GM23248 (cell line): Measurements from ENCODE around the gene KIFAP3. TPM values are rescaled to one million over a fixed set of nuclear protein-coding genes. Genes with fewer than 3 reads are reported as not detected.
A peak's percentile ranks its signal among the peaks of the same experiment; 100 is the strongest.
"Not testable (repeated sequence)": the region's sequence is repeated elsewhere in the genome, so short reads cannot be mapped to it uniquely, and the experiment has no call there.

Source experiments
- DNase-seq: peaks from one replicate; pipeline ENCODE4 v3.0.0-alpha.2; 2015
- H2AFZ ChIP-seq: fragments of 200-600 bp; sonication (generic); 2 replicates; pipeline ENCODE4 v1.6.1; 2016; ENCODE audit warnings: antibody characterized with exemption
- H3F3A ChIP-seq: fragments of 200-600 bp; sonication (generic); 2 replicates; pipeline ENCODE4 v1.6.1; 2016; ENCODE audit warnings: mild to moderate bottlenecking, antibody characterized with exemption, mixed run types; ENCODE audit not compliant: insufficient read depth
- H3K27ac ChIP-seq: fragments of 200-600 bp; sonication (generic); 2 replicates; pipeline ENCODE4 v1.5.1; 2016; ENCODE audit warnings: mild to moderate bottlenecking
- H3K27me3 ChIP-seq: fragments of 200-600 bp; sonication (generic); replicated peaks from 2 replicates; pipeline ENCODE4 v1.6.1; 2016; ENCODE audit warnings: mild to moderate bottlenecking; ENCODE audit not compliant: insufficient read depth
- H3K36me3 ChIP-seq: fragments of 200-600 bp; sonication (generic); 2 replicates; pipeline ENCODE4 v1.6.1; 2016; ENCODE audit warnings: low read depth, mild to moderate bottlenecking
- H3K4me1 ChIP-seq: fragments of 200-600 bp; sonication (generic); 2 replicates; pipeline ENCODE4 v1.6.1; 2016; ENCODE audit warnings: mild to moderate bottlenecking; ENCODE audit not compliant: insufficient read depth
- H3K4me2 ChIP-seq: fragments of 200-600 bp; sonication (generic); one replicate; pipeline ENCODE4 v1.6.1; 2016; ENCODE audit warnings: mild to moderate bottlenecking; ENCODE audit not compliant: unreplicated experiment
- H3K4me3 ChIP-seq: fragments of 200-600 bp; sonication (generic); 2 replicates; pipeline ENCODE4 v1.5.1; 2016; ENCODE audit warnings: mild to moderate bottlenecking
- H3K79me2 ChIP-seq: fragments of 200-600 bp; sonication (generic); 2 replicates; pipeline ENCODE4 v1.6.1; 2016; ENCODE audit warnings: mild to moderate bottlenecking; ENCODE audit not compliant: insufficient read depth
- H3K9ac ChIP-seq: fragments of 200-600 bp; sonication (generic); 2 replicates; pipeline ENCODE4 v1.6.1; 2016; ENCODE audit warnings: mild to moderate bottlenecking
- H3K9me2 ChIP-seq: fragments of 200-600 bp; sonication (generic); 2 replicates; pipeline ENCODE4 v1.6.1; 2016; ENCODE audit warnings: mixed run types, mild to moderate bottlenecking, moderate library complexity; ENCODE audit not compliant: insufficient read depth
- H3K9me3 ChIP-seq: fragments of 200-600 bp; sonication (generic); one replicate; pipeline ENCODE4 v1.6.1; 2017; ENCODE audit warnings: low read depth
- H4K20me1 ChIP-seq: fragments of 200-600 bp; sonication (generic); 2 replicates; pipeline ENCODE4 v1.6.0; 2016; ENCODE audit not compliant: insufficient read depth
- EZH2 ChIP-seq: fragments of 200-600 bp; sonication (generic); IDR thresholded peaks from 2 replicates; pipeline ENCODE4 v1.6.1; 2018; ENCODE audit warnings: antibody characterized with exemption, mild to moderate bottlenecking; ENCODE audit not compliant: insufficient read depth, poor library complexity, severe bottlenecking
- EZH2phosphoT487 ChIP-seq: fragments of 200-600 bp; sonication (generic); IDR thresholded peaks from 2 replicates; pipeline ENCODE4 v1.6.1; 2018; ENCODE audit warnings: antibody characterized with exemption, moderate library complexity, mild to moderate bottlenecking, low read depth; ENCODE audit not compliant: insufficient read depth
- WGBS, 2 experiments: methylation state at CpG; one replicate each; pipeline ENCODE4 v1.1.6; 2015 to 2017; ENCODE audit warnings: low lambda C conversion rate in 2 of 2, low coverage in 1 of 2; ENCODE audit errors: missing lambda C conversion rate in 2 of 2; 5-methylcytosine and 5-hydroxymethylcytosine counted together
- in situ Hi-C: fragments of 300-500 bp; cut with MboI; formaldehyde crosslinking; loops from 2 replicates; pipeline ENCODE4 v1.15.0; 2020
- polyA plus RNA-seq: library from polyadenylated mRNA; unstranded; fragments of >200 nt; fragmentation: Nextera tagmentation; extraction: Ambion mirVana; gene quantifications from 2 replicates; pipeline ENCODE4 v1.2.1, GENCODE V29; 2016
- total RNA-seq: library from RNA; depleted of rRNA; stranded (reverse); fragments of >200 nt; shearing (Covaris generic); gene quantifications from 2 replicates; pipeline ENCODE4 v1.2.3, GENCODE V29; 2014

KIFAP3 gene
- total and polyA plus RNA-seq, 2 experiments from 2014 or later, result 23.1 to 30.7 TPM

GRCh38 chr1:169921080-169921479, 153.4 kb downstream of the KIFAP3 start:
- Histone ChIP-seq H2AFZ (no peak overlapping the region), H4K20me1 (no peaks in the 10 kb centered on the region)
- WGBS, 2 experiments, result 98 to 99% methylated on average over 4 of the region's 4 CpGs

GRCh38 chr1:169918927-169919326, 155.6 kb downstream of the KIFAP3 start:
- in situ Hi-C loops, result no loop called here
- WGBS, 2 experiments, result 23 to 29% methylated on average over 1 of the region's 1 CpG

More at GRCh38 chr1:169921080-169921479, 153.4 kb downstream of the KIFAP3 start:
- in situ Hi-C loops, result no loop called here
- H3K9me3 ChIP-seq, result no peaks in the 10 kb centered on the region
- no peaks in the 10 kb centered on the region for H3F3A ChIP-seq
- no peak overlapping the region for H3K4me3 ChIP-seq
- H3K9me2 ChIP-seq, result no peaks in the 10 kb centered on the region
- H3K79me2 ChIP-seq, result no peaks in the 10 kb centered on the region
- H3K36me3 ChIP-seq, result peaks cover 12% of the 10 kb centered on the region; the same call in 1 of the 2 replicates
- H3K9ac ChIP-seq, result no peak overlapping the region
- no peaks in the 10 kb centered on the region for H3K27me3 ChIP-seq
- TF ChIP-seq EZH2, result no peak
- no peak for TF ChIP-seq EZH2phosphoT487
- DNase-seq, result no peak
- no peak overlapping the region for H3K27ac ChIP-seq
- H3K4me2 ChIP-seq, result no peak overlapping the region
- no peaks in the 10 kb centered on the region for H3K4me1 ChIP-seq

GRCh38 chr1:169918220-169918619, 156.3 kb downstream of the KIFAP3 start:
- H3K9me2 ChIP-seq, H4K20me1 ChIP-seq, H2AFZ ChIP-seq, H3F3A ChIP-seq, H3K4me3 ChIP-seq, H3K9ac ChIP-seq, in situ Hi-C loops, H3K27me3 ChIP-seq, H3K79me2 ChIP-seq, H3K9me3 ChIP-seq, H3K27ac ChIP-seq, H3K4me2 ChIP-seq, DNase-seq: not testable (repeated sequence)
- peaks cover 12% of the 10 kb centered on the region; the same call in 1 of the 2 replicates for H3K36me3 ChIP-seq
- 95 to 99% methylated on average over 9 of the region's 9 CpGs for WGBS, 2 experiments
- H3K4me1 ChIP-seq, result peaks cover 15% of the 10 kb centered on the region

More at GRCh38 chr1:169918927-169919326, 155.6 kb downstream of the KIFAP3 start:
- Histone ChIP-seq H3K4me2 (no peak overlapping the region), H3K27ac (no peak overlapping the region), H2AFZ (no peak overlapping the region), H3F3A (no peaks in the 10 kb centered on the region), H3K4me3 (no peak overlapping the region), H3K9me3 (no peaks in the 10 kb centered on the region), H3K9ac (no peak overlapping the region), H3K36me3 (peaks cover 12% of the 10 kb centered on the region; the same call in 1 of the 2 replicates), H3K9me2 (no peaks in the 10 kb centered on the region), H3K4me1 (peaks cover 15% of the 10 kb centered on the region), H3K27me3 (no peaks in the 10 kb centered on the region), H4K20me1 (no peaks in the 10 kb centered on the region), H3K79me2 (no peaks in the 10 kb centered on the region)
- TF ChIP-seq EZH2phosphoT487 (no peak), EZH2 (no peak)
- DNase-seq, result no peak

GRCh38 chr1:169915150-169915549, 159.3 kb downstream of the KIFAP3 start:
- H4K20me1 ChIP-seq, result no peaks in the 10 kb centered on the region
- H2AFZ ChIP-seq, result peak overlapping the region; percentile 67
- peaks cover 15% of the 10 kb centered on the region for H3K4me1 ChIP-seq
- no peaks in the 10 kb centered on the region for H3K36me3 ChIP-seq
- no peaks in the 10 kb centered on the region for H3K9me2 ChIP-seq
- H3F3A ChIP-seq, result no peaks in the 10 kb centered on the region
- TF ChIP-seq EZH2phosphoT487 (no peak), EZH2 (no peak)
- no peak overlapping the region for H3K9ac ChIP-seq
- WGBS, 2 experiments, result 16% methylated on average over 15 of the region's 15 CpGs
- DNase-seq, result no peak
- H3K27me3 ChIP-seq, result no peaks in the 10 kb centered on the region
- no peaks in the 10 kb centered on the region for H3K79me2 ChIP-seq
- in situ Hi-C loops, result no loop called here
- no peak overlapping the region for H3K27ac ChIP-seq
- H3K4me3 ChIP-seq, result peak overlapping the region; percentile 39; the same call in 1 of the 2 replicates
- H3K4me2 ChIP-seq, result peak overlapping the region; percentile 48
- no peaks in the 10 kb centered on the region for H3K9me3 ChIP-seq

DNA sequence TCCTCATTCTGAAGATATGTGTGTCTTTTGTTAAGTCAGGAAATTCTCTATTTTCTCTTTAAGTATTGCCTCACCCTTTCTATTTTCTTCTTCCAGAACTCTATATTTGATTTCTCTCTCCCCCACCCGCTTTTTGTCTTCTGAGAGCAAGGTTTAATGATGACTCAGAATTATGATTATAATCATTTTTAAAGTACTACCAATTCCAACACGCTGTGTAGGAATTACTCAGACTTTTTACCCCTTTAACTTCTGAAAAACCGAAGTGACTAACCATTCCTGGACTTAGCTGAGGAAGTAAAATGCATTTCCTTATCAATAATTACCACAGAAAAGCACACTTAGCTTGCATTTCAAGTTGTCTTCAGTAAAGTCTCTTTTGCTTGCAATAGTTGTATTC, 160.0 kb downstream of the KIFAP3 start:
- peak; percentile 64 for DNase-seq
- in situ Hi-C loops, result no loop called here
- Histone ChIP-seq H3K4me3 (peak overlapping the region; percentile 39), H3K9me2 (no peaks in the 10 kb centered on the region), H3K36me3 (no peaks in the 10 kb centered on the region), H3F3A (no peaks in the 10 kb centered on the region), H3K79me2 (no peaks in the 10 kb centered on the region), H4K20me1 (no peaks in the 10 kb centered on the region), H3K4me1 (peaks cover 15% of the 10 kb centered on the region), H3K9me3 (no peaks in the 10 kb centered on the region), H3K4me2 (peak overlapping the region; percentile 48), H2AFZ (peak overlapping the region; percentile 67), H3K27me3 (no peaks in the 10 kb centered on the region), H3K9ac (no peak overlapping the region), H3K27ac (0 out of 2 replicates have a peak overlapping the region, but pooled peaks have one; percentile 11)
- TF ChIP-seq EZH2phosphoT487 (no peak), EZH2 (no peak)
- 0 to 1% methylated on average over 3 of the region's 3 CpGs for WGBS, 2 experiments
